Glomerular endothelial cell (primary cell): ENCODE measurements around the gene CCDC7. TPM values are rescaled to one million over a fixed set of nuclear protein-coding genes. Genes with fewer than 3 reads are reported as not detected.
"Not testable (repeated sequence)": the region's sequence is repeated elsewhere in the genome, so short reads cannot be mapped to it uniquely, and the experiment has no call there.

ENCODE experiments used
- DNase-seq: peaks from one replicate; pipeline ENCODE4 v3.0.0-alpha.2; 2011; ENCODE audit warnings: low read depth, low spot score; ENCODE audit errors: extremely low read depth
- total RNA-seq: library from RNA; depleted of rRNA; stranded (reverse); fragments of >200 nt; gene quantifications from 2 replicates; pipeline ENCODE4 v1.2.3, GENCODE V29; 2015

Gene CCDC7
- total RNA-seq, 1 donor from 2014 or later: 4.4 TPM

DNA sequence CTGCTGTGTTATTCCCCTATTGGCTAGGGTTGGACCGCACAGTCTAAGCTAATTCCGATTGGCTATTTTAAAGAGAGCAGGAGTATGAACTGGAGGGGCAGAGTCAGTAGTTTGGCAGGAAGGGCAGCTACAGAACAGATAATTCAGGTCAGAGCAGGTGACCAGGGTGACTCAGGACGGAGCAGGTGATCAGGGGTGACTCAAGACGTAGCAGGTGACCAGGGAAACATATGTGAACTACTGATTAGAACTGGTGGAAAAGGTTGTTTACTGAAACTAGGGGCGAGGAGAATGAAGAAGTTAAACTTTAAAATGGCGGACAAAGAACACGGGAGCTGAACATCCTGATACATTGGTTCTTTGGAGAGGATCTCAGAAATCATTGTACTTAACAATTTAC is 102.3 kb downstream of the CCDC7 start:
- DNase-seq: no peak

GRCh38 chr10:32556783-32557395 is 110.9 kb downstream of the CCDC7 start:
- DNase-seq: no peak

GRCh38 chr10:32562695-32563094 is 116.8 kb downstream of the CCDC7 start:
- DNase-seq: not testable (repeated sequence)

DNA sequence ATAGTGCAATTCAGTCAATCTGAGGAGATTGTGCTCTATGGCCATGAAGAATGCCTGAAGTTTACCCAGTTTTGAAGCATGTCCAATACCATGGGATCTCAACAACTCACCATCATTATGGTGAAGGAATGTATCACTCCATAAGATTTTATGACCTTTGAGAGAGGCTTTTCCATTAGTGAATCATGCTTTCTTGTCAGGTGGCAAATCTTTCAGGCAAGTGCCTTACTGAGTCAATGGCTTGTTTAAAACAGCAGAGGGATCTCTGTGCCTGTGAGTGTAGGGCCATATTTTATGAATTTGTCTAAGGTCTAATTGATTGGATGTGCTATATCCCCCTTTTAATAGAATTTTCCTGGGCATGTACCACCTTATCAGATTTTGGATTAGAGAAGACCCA is 131.5 kb downstream of the CCDC7 start:
- DNase-seq: no peak

GRCh38 chr10:32582946-32583345 is 137.0 kb downstream of the CCDC7 start:
- no peak for DNase-seq

GRCh38 chr10:32598022-32598421 is 152.1 kb downstream of the CCDC7 start:
- not testable (repeated sequence) for DNase-seq

DNA sequence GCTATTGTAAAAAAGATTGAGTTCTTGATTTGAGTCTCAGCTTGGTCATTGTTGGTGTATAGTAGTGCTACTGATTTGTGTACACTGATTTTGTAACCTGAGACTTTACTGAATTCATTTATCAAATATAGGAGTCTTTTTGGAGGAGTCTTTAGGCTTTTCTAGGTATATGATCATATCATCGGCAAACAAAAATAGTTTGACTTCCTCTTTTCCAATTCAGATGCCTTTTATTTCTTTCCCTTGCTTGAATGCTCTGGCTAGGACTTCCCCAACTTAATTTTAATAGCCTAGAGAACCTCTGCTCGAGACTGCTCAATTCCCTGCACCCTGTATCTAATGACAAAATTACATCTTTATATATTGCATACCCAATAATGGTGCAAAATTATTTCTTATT is 154.4 kb downstream of the CCDC7 start:
- no peak for DNase-seq

GRCh38 chr10:32601562-32601961 is 155.6 kb downstream of the CCDC7 start:
- not testable (repeated sequence) for DNase-seq

- DNase-seq: no peak
These were observed 159.8 kb downstream of the CCDC7 start for GRCh38 chr10:32605787-32606186.

DNA sequence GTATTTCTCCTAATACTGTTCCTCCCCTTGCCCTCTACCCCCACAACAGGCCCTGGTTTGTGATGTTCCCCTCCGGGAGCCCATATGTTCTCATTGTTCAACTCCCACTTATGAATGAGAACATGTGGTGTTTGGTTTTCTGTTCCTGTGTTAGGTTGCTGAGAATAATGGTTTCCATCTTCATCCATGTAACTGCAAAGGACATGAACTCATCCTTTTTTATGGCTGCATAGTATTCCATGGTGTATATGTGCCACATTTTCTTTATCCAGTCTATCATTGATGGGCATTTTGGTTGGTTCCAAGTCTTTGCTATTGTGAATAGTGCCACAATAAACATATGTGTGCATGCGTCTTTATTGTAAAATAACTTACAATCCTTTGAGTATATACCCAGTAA is 164.6 kb downstream of the CCDC7 start:
- DNase-seq: not testable (repeated sequence)

- DNase-seq: no peak
These were observed 170.5 kb downstream of the CCDC7 start for GRCh38 chr10:32616438-32616837.

GRCh38 chr10:32618482-32618881 is 172.5 kb downstream of the CCDC7 start:
- no peak for DNase-seq

GRCh38 chr10:32621969-32622368 is 176.0 kb downstream of the CCDC7 start:
- no peak for DNase-seq

GRCh38 chr10:32622409-32622808 is 176.5 kb downstream of the CCDC7 start:
- no peak for DNase-seq

DNA sequence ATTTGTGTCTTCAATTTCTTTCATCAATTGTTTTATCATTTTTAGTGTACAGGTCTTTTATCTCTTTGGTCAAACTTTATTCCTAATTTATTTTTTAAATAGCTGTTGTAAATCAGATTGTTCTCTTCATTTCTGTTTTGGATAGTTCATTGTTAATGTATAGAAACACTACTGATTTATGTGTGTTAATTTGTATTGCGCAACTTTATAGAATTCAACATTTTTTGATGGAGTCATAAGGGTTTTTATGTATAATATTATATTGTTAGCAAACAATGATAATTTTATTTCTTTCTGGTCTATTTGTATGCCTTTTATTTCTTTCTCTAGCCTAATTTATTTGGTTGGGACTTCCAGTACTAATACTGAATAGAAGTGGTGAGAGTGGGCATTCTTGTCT is 181.2 kb downstream of the CCDC7 start:
- DNase-seq: no peak

DNA sequence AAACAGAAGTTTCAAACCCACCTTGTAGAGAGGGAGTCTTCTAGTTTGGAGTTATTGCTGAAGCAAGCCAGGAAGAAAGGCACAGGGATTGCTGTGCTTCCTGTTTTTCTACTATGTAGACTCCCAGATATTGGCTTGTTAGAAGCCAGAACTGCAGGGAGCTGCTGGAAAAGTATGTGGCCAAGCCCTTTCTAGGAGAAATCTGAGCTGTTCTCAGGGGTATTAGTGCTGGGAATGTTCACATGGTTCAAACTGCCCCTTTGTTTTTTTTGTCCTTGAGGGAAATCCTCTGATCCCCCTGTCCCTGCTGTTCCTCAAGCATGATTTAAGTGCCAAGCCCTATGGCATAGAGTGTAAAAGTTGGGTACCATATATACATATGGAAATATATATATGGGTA is 184.0 kb downstream of the CCDC7 start:
- no peak for DNase-seq

DNA sequence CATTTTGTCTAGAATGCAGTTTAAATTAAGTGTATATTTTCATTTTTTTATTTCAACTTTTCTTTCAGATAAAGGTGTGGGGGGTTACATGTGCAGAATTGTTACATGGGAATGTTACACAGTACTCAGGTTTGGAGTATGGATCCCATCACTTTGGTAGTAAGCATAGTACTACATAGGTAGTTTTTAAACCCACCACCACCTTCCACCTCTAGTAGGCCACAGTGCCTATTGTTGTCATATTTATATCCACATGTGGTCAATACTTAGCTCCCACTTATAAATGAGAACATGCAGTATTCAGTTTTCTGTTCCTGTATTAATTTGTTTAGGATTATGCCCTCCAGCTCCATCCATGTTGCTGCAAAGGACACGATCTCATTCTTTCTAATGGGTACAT is 200.6 kb downstream of the CCDC7 start:
- DNase-seq: no peak

GRCh38 chr10:32650246-32650655 is 204.3 kb downstream of the CCDC7 start:
- DNase-seq: no peak

- DNase-seq: not testable (repeated sequence)
These were observed 211.5 kb downstream of the CCDC7 start for GRCh38 chr10:32657430-32657829.

DNA sequence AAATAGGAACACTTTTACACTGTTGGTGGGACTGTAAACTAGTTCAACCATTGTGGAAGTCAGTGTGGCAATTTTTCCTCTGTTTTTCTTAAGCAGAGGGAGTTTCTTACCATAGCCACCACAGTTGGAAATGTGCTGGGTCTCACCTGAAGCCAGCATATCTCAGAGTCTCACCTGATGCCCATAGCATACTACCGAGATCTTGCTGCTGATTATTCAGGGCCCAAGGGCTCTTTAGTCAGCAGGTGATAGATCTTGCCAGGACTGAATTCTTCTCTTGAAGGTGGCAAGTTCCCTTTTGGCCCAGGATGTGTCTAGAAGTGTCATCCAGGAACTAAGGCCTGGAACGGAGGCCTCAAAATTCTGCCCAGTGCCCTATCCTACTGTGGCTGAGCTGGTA is 215.4 kb downstream of the CCDC7 start:
- DNase-seq: no peak

DNA sequence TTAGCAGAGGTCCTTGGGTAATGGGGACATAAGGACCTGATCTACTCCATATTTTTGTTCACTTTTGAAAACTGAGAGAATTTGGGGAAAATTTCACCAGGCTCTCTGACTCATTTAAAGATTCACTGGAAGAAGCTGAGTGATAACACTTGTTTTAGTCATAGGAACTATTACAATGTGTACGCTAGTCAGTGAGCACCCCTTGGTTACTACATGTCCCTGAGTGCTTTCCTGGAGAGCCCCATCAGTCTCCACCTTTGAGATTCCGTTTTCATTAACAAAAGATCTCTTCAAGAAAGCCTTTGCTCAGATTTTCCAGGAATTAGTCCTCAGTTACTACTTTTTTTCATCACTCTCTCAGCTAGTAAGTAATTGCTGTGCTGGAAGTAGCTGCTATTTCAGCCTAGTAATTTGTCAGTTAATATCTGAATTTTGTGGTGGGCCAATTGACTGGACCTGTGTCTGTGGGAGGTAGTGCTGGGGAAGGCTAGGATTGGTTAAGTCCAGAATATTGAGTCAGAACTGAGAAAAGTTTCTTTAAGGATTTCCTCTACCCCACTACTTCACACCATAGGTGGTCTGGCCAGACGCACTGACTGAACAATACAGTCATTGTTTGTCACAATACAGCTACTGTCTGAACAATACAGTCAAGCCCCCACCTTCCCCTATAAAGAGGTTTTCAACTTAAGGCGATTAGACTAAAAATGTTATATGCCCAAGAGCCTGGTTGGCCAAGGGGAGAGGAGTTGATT is 235.0 kb downstream of the CCDC7 start:
- DNase-seq: no peak

DNA sequence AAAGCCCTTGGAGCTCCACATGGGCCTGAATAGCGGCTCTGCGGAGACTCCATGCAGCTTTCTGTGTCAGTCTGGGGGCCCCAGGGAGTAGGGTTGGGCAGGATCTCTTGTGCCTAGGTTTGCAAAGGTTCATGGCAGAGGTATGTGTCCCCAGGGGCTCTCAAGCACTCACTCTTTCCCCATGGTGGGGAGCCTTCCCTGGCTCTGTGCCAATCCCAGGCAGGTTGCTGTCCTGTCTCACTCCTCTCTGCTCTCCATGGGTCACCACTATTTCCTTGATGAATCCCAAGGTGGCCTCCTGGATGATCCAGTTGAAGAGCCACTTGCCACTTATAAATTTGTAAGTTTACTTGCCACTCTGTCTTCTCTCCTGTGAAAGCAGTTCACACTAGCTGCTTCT is 238.4 kb downstream of the CCDC7 start:
- DNase-seq: no peak
